ENCODE data around the gene PLEKHA4. TPM values are rescaled to one million over a fixed set of nuclear protein-coding genes. Genes with fewer than 3 reads are reported as not detected.
A peak's percentile ranks its signal among the peaks of the same experiment; 100 is the strongest.

The PLEKHA4 gene
- total and polyA plus RNA-seq, 9 of the 15 experiments (the other 6 are each of a cell fraction or from before 2014, with no cell fraction given), result 0.07 to 30.8 (median 11.4) TPM

GRCh38 chr19:48795055-48795684 lies 73.2 kb downstream of the PLEKHA4 start (continued):
- TF ChIP-seq ZNF232 (CRISPR knock-in tag; IDR thresholded peaks at IDR 0.05), result no peak
- peak; percentile 11; the same call in 1 of the 2 replicates for TF ChIP-seq ZBTB1 (CRISPR knock-in tag; IDR thresholded peaks at IDR 0.05; ENCODE audit: borderline replicate concordance, low read depth)
- TF ChIP-seq ZSCAN29 (IDR thresholded peaks at IDR 0.05), result no peak
- peak; percentile 28; the same call in 1 of the 2 replicates for TF ChIP-seq ZNF24 (IDR thresholded peaks at IDR 0.05)
- TF ChIP-seq RFX5 (IDR thresholded peaks at IDR 0.05; ENCODE audit: low read depth, low read length), result no peak
- TF ChIP-seq PPARD (CRISPR knock-in tag; IDR thresholded peaks at IDR 0.05), result no peak
- peak; percentile 90 to 100 for TF ChIP-seq AFF1 (IDR thresholded peaks at IDR 0.05; ENCODE audit: low read depth in 1 of 2, partially characterized antibody in 2 of 2)
- no peak for TF ChIP-seq ZNF146 (CRISPR knock-in tag; IDR thresholded peaks at IDR 0.05; ENCODE audit: unreplicated experiment)
- TF ChIP-seq TEAD1 (CRISPR knock-in tag; IDR thresholded peaks at IDR 0.05), result peak; percentile 58 to 90; a peak in 3 of 4 replicates
- TF ChIP-seq KLF13 (tag; IDR thresholded peaks at IDR 0.05; ENCODE audit: borderline replicate concordance, low read depth), result peak; percentile 63
- TF ChIP-seq SRSF1 (IDR thresholded peaks at IDR 0.05; ENCODE audit: low read depth, low read length), result no peak
- TF ChIP-seq HNRNPH1 (optimal IDR thresholded peaks at IDR 0.05; ENCODE audit: low read depth, low read length), result no peak
- TF ChIP-seq ZBED1 (IDR thresholded peaks at IDR 0.05), result no peak
- TF ChIP-seq GMEB1 (CRISPR knock-in tag; IDR thresholded peaks at IDR 0.05), result peak; percentile 76
- peak in 1 of 3 experiments; percentile 92; a peak in 2 of 6 replicates for TF ChIP-seq ZBTB11 (CRISPR knock-in tag; IDR thresholded peaks at IDR 0.05)
- TF ChIP-seq TBL1XR1 (IDR thresholded peaks at IDR 0.05; ENCODE audit: low read length in 2 of 2), result no peak
- peak; percentile 75 for TF ChIP-seq CREB1 (IDR thresholded peaks at IDR 0.05)
- peak; percentile 77 for TF ChIP-seq CREB1 (CRISPR knock-in tag; IDR thresholded peaks at IDR 0.05)
- peak; percentile 53 to 61 for TF ChIP-seq NRF1 (conservative IDR thresholded peaks at IDR 0.05 in 1 of 2, IDR thresholded peaks at IDR 0.05 in 1 of 2)
